Epithelial cell of esophagus (primary cell): Measurements from ENCODE around the gene RPS6KL1.

Experiments
- DNase-seq: peaks from one replicate; pipeline ENCODE4 v3.0.0; 2010; ENCODE audit warnings: low read depth
- H3K4me3 ChIP-seq: 2 replicates; pipeline ENCODE4 v1.5.1; 2011; ENCODE audit warnings: mild to moderate bottlenecking, low read length, control low read depth
- CTCF ChIP-seq: IDR thresholded peaks from 2 replicates; pipeline ENCODE4 v1.5.1; 2011; ENCODE audit warnings: low read depth, mild to moderate bottlenecking, low read length, control low read depth, inconsistent platforms; ENCODE audit not compliant: insufficient read depth; ENCODE audit errors: missing control alignments

Gene RPS6KL1

GRCh38 chr14:74917178-74917543, 5.9 kb downstream of the RPS6KL1 start:
- DNase-seq, result no peak
- TF ChIP-seq CTCF, result no peak
- H3K4me3 ChIP-seq, result no peak overlapping the region

GRCh38 chr14:74915826-74916225, 7.2 kb downstream of the RPS6KL1 start:
- H3K4me3 ChIP-seq, result no peak overlapping the region
- TF ChIP-seq CTCF, result no peak
- DNase-seq, result no peak

- DNase-seq, result no peak
- H3K4me3 ChIP-seq, result no peak overlapping the region
- TF ChIP-seq CTCF, result no peak
These were observed 7.6 kb downstream of the RPS6KL1 start for GRCh38 chr14:74915426-74915825.

GRCh38 chr14:74913986-74914573, 9.0 kb downstream of the RPS6KL1 start:
- peak; percentile 91 for TF ChIP-seq CTCF
- H3K4me3 ChIP-seq, result no peak overlapping the region
- DNase-seq, result peak; percentile 74

GRCh38 chr14:74913393-74913910, 9.6 kb downstream of the RPS6KL1 start:
- TF ChIP-seq CTCF, result no peak
- no peak for DNase-seq
- H3K4me3 ChIP-seq, result no peak overlapping the region

- no peak overlapping the region for H3K4me3 ChIP-seq
- no peak for DNase-seq
- no peak for TF ChIP-seq CTCF
These were observed 10.3 kb downstream of the RPS6KL1 start for GRCh38 chr14:74912801-74913200.

- TF ChIP-seq CTCF, result no peak
- no peak for DNase-seq
- H3K4me3 ChIP-seq, result no peak overlapping the region
These were observed 10.9 kb downstream of the RPS6KL1 start for GRCh38 chr14:74912111-74912510.
